Upper lobe of left lung (tissue), 4 donors: Measurements from ENCODE around the gene MED8.

Source experiments
- CTCF ChIP-seq, 6 experiments: fragments of 450-650 bp in 4 of 6; fragments of 200-600 bp in 2 of 6; sonication (generic) in 2 of 6; IDR thresholded peaks; one replicate each; pipeline ENCODE4 v1.5.1; 2016 to 2019; ENCODE audit warnings: antibody characterized with exemption in 6 of 6
- EP300 ChIP-seq, 4 donors: sonication (generic); formaldehyde crosslinking; IDR thresholded peaks; one replicate each; pipeline ENCODE4 v1.5.1; 2017; ENCODE audit warnings: antibody characterized with exemption in 4 of 4, control low read depth in 2 of 4
- POLR2A ChIP-seq, 4 donors: fragments of 450-650 bp; IDR thresholded peaks; one replicate each; pipeline ENCODE4 v1.5.1; 2016 to 2017; ENCODE audit warnings: antibody characterized with exemption in 4 of 4, mild to moderate bottlenecking in 2 of 4
- POLR2AphosphoS5 ChIP-seq, 2 donors: sonication (generic); formaldehyde crosslinking; IDR thresholded peaks; one replicate each; pipeline ENCODE4 v1.5.1; 2017; ENCODE audit warnings: antibody characterized with exemption in 2 of 2

DNA sequence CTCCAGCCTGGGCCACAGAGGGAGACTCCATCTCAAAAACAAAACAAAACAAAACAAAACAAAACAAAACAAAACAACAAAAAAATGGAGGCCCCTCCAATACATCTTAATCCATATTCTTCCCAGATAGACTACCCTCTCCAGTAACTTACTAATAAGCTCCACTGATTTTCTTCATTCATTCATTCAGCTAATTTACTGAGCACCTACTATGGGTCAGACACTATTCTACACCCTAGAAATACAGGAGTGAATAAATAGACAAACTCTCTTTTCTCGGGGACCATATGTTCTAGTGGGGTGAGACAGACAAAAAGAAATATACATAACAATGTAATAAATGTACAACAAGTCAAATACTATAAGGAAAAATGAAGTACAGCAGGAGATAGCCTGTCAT is 38.6 kb downstream of the MED8 start:
- TF ChIP-seq CTCF (IDR thresholded peaks at IDR 0.05) (no peak), POLR2AphosphoS5 (IDR thresholded peaks at IDR 0.05) (no peak), EP300 (IDR thresholded peaks at IDR 0.05) (no peak), POLR2A (IDR thresholded peaks at IDR 0.05) (no peak)
